Sigmoid colon (tissue), 3 donors: ENCODE measurements around the gene CTSA.

Source experiments
- POLR2A ChIP-seq, 2 donors: fragments of 450-650 bp; IDR thresholded peaks; one replicate each; pipeline ENCODE4 v1.6.1; 2016; ENCODE audit warnings: antibody characterized with exemption in 2 of 2, mild to moderate bottlenecking in 2 of 2, moderate library complexity in 2 of 2
- TF ChIP-seq, protein P1 (sequence below), 4 experiments: fragments of 450-650 bp in 3 of 4; fragments of 200-600 bp in 1 of 4; IDR thresholded peaks; one replicate each; pipeline ENCODE4 v1.5.1; 2016 to 2019; ENCODE audit warnings: antibody characterized with exemption in 4 of 4, mild to moderate bottlenecking in 3 of 4, moderate library complexity in 2 of 4

DNA sequence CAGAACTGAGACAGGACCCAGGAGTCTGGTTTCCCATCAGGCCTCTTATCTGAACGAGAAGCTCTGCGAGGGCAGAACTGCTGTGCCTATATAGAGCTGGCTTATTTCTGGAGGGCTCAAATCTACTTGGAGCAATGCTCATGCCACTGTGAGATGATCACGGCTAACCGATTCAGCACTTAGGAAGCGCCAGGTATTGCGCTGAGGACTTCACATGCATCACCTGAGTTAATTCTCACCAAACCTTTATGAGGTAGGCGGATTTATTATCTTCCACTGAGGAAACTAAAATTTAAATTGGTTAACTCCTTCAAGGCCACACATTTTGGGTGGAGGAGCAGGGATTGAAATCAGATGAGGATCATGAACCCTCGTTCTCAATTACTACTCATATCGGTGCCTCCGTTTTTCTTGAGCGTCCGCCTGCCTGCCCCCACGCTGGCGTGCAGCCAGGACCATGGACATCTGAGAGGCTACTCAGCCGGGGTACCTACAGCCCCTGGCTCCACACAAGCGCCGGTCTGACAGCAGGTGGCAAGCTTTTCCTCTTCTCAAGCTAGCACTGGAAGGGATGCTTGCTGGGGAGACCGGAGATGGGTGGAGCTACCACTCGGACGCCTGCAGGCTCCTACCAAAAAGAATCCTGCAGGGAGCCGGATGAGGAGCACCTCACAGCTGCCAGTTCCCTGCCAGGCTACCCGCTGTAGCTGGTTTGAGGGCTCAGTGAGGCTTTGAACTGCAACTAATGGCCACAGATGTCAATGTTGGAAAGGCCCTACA lies 42.3 kb downstream of the CTSA start:
- TF ChIP-seq, protein P1, sequence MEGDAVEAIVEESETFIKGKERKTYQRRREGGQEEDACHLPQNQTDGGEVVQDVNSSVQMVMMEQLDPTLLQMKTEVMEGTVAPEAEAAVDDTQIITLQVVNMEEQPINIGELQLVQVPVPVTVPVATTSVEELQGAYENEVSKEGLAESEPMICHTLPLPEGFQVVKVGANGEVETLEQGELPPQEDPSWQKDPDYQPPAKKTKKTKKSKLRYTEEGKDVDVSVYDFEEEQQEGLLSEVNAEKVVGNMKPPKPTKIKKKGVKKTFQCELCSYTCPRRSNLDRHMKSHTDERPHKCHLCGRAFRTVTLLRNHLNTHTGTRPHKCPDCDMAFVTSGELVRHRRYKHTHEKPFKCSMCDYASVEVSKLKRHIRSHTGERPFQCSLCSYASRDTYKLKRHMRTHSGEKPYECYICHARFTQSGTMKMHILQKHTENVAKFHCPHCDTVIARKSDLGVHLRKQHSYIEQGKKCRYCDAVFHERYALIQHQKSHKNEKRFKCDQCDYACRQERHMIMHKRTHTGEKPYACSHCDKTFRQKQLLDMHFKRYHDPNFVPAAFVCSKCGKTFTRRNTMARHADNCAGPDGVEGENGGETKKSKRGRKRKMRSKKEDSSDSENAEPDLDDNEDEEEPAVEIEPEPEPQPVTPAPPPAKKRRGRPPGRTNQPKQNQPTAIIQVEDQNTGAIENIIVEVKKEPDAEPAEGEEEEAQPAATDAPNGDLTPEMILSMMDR (IDR thresholded peaks at IDR 0.05): peak in 1 of 4 experiments; percentile 17
- TF ChIP-seq POLR2A (IDR thresholded peaks at IDR 0.05): no peak
